Peyer's patch (tissue), 4 donors: ENCODE measurements around the gene LRRC8E.

Source experiments
- CTCF ChIP-seq, 6 experiments: fragments of 450-650 bp in 4 of 6; fragments of 200-600 bp in 2 of 6; sonication (generic) in 1 of 6; IDR thresholded peaks; one replicate each; pipeline ENCODE4 v1.5.1; 2017 to 2019; ENCODE audit warnings: antibody characterized with exemption in 6 of 6, mild to moderate bottlenecking in 3 of 6, moderate library complexity in 1 of 6
- POLR2A ChIP-seq, 2 donors: fragments of 450-650 bp; IDR thresholded peaks; one replicate each; pipeline ENCODE4 v1.5.1; 2017; ENCODE audit warnings: antibody characterized with exemption in 2 of 2, mild to moderate bottlenecking in 2 of 2, moderate library complexity in 2 of 2

DNA sequence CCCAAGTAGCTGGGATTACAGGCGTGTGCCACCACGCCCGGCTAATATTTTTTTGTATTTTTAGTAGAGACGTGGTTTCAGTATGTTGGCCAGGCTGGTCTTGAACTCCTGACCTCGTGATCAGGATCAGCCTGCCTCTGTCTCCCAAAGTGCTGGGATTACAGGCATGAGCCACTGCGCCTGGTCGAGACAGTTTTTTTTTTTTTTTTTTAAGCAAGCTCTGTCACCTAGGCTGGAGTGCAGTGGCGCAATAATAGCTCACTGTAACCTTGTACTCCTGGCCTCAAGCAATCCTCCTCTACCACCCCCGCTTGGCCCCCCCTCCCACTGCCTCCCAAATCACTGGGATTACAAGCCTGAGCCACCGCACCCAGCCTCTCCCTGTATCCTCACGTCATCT, 9.0 kb downstream of the LRRC8E start:
- TF ChIP-seq CTCF (IDR thresholded peaks at IDR 0.05) (no peak), POLR2A (IDR thresholded peaks at IDR 0.05) (no peak)
